MM.1S (cell line): ENCODE measurements around the gene PRKAR1B.

ENCODE experiments used
- DNase-seq: peaks from one replicate; pipeline ENCODE4 v3.0.0-alpha.2; 2015
- H2AFZ ChIP-seq: fragments of 300-600 bp; sonication (generic); 2 replicates; pipeline ENCODE4 v1.6.0; 2016; ENCODE audit warnings: antibody characterized with exemption, low read length
- H3F3A ChIP-seq: fragments of 300-600 bp; sonication (generic); 2 replicates; pipeline ENCODE4 v1.6.1; 2016; ENCODE audit warnings: mild to moderate bottlenecking, antibody characterized with exemption, low read length, moderate library complexity, mixed read lengths; ENCODE audit not compliant: insufficient read depth
- H3K27ac ChIP-seq: fragments of 300-600 bp; sonication (generic); 2 replicates; pipeline ENCODE4 v1.5.1; 2016; ENCODE audit warnings: mild to moderate bottlenecking, low read length
- H3K27me3 ChIP-seq: fragments of 300-600 bp; sonication (generic); replicated peaks from 2 replicates; pipeline ENCODE4 v1.6.0; 2016; ENCODE audit warnings: low read length; ENCODE audit not compliant: insufficient read depth
- H3K36me3 ChIP-seq: fragments of 300-600 bp; sonication (generic); replicated peaks from 2 replicates; pipeline ENCODE4 v1.6.1; 2016; ENCODE audit warnings: mild to moderate bottlenecking, low read length, mixed read lengths; ENCODE audit not compliant: insufficient read depth
- H3K4me1 ChIP-seq: fragments of 300-600 bp; sonication (generic); 2 replicates; pipeline ENCODE4 v1.6.1; 2016; ENCODE audit warnings: low read length, mixed read lengths
- H3K4me2 ChIP-seq: fragments of 300-600 bp; sonication (generic); 2 replicates; pipeline ENCODE4 v1.6.0; 2016; ENCODE audit warnings: low read depth, low read length
- H3K4me3 ChIP-seq: fragments of 300-600 bp; sonication (generic); 2 replicates; pipeline ENCODE4 v1.5.1; 2016; ENCODE audit warnings: low read length, mixed read lengths
- H3K79me2 ChIP-seq: fragments of 300-600 bp; sonication (generic); 2 replicates; pipeline ENCODE4 v1.6.1; 2016; ENCODE audit warnings: mixed run types, low read length, mixed read lengths
- H3K9ac ChIP-seq: fragments of 300-600 bp; sonication (generic); 2 replicates; pipeline ENCODE4 v1.6.1; 2016; ENCODE audit warnings: low read length, mixed read lengths
- H3K9me2 ChIP-seq: fragments of 300-600 bp; sonication (generic); replicated peaks from 2 replicates; pipeline ENCODE4 v1.6.1; 2016; ENCODE audit warnings: mild to moderate bottlenecking, low read length, mixed read lengths; ENCODE audit not compliant: insufficient read depth
- H3K9me3 ChIP-seq: fragments of 300-600 bp; sonication (generic); replicated peaks from 2 replicates; pipeline ENCODE4 v1.6.1; 2016; ENCODE audit warnings: mild to moderate bottlenecking, low read length, mixed read lengths; ENCODE audit not compliant: insufficient read depth
- H4K20me1 ChIP-seq: fragments of 300-600 bp; sonication (generic); 2 replicates; pipeline ENCODE4 v1.6.1; 2016; ENCODE audit warnings: mild to moderate bottlenecking, low read length, moderate library complexity, mixed read lengths; ENCODE audit not compliant: insufficient read depth
- CTCF ChIP-seq: fragments of 300-600 bp; sonication (generic); IDR thresholded peaks from 2 replicates; pipeline ENCODE4 v1.5.1; 2016; ENCODE audit warnings: antibody characterized with exemption, low read length, mixed read lengths
- EZH2 ChIP-seq: fragments of 300-600 bp; sonication (generic); optimal IDR thresholded peaks from 2 replicates; pipeline ENCODE3; 2017; ENCODE audit warnings: low read depth, mild to moderate bottlenecking, antibody characterized with exemption, low read length, mixed read lengths
- EZH2phosphoT487 ChIP-seq: fragments of 300-600 bp; sonication (generic); IDR thresholded peaks from 2 replicates; pipeline ENCODE4 v1.6.1; 2018; ENCODE audit warnings: antibody characterized with exemption, low read length

PRKAR1B gene

GRCh38 chr7:526460-527034 is 200.5 kb downstream of the PRKAR1B start:
- H3K9ac ChIP-seq: no peak overlapping the region

GRCh38 chr7:525740-526139 is 201.3 kb downstream of the PRKAR1B start:
- TF ChIP-seq EZH2 (no peak), EZH2phosphoT487 (no peak), CTCF (no peak)
- no peaks in the 10 kb centered on the region for H3K27me3 ChIP-seq
- H3K9ac ChIP-seq: no peak overlapping the region

More at GRCh38 chr7:526460-527034, 200.5 kb downstream of the PRKAR1B start:
- Histone ChIP-seq H3K4me3 (no peak overlapping the region), H3K4me1 (no peaks in the 10 kb centered on the region), H3K9me3 (no peaks in the 10 kb centered on the region), H3K36me3 (no peaks in the 10 kb centered on the region), H2AFZ (no peak overlapping the region), H3K4me2 (no peak overlapping the region), H3K79me2 (no peaks in the 10 kb centered on the region), H4K20me1 (no peaks in the 10 kb centered on the region), H3K9me2 (no peaks in the 10 kb centered on the region), H3K27me3 (no peaks in the 10 kb centered on the region), H3K27ac (no peak overlapping the region), H3F3A (no peaks in the 10 kb centered on the region)
- no peak for DNase-seq
- TF ChIP-seq EZH2phosphoT487 (no peak), EZH2 (no peak)

DNA sequence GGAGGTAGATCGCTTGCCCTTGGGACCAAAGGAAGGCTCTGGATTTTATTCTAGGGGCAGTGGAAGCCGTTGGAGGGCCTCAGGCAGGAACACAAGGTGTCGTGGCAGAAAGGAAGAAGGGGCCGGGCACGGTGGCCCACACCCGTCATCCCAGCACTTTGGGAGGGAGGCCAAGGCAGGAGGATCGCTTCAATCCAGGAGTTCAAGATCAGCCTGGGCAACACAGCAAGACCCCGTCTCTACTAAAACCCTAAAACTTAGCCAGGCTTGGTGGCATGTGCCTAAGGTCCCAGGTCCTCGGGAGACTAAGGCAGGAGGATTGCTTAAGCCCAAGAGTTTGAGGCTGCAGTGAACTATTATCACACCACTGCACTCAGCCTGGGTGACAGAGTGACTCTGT is 202.3 kb downstream of the PRKAR1B start:
- H3K27me3 ChIP-seq: no peaks in the 10 kb centered on the region
- no peak overlapping the region for H3K9ac ChIP-seq
- no peaks in the 10 kb centered on the region for H3F3A ChIP-seq
- no peaks in the 10 kb centered on the region for H4K20me1 ChIP-seq
- no peak overlapping the region for H3K4me3 ChIP-seq
- no peak overlapping the region for H2AFZ ChIP-seq
- H3K4me2 ChIP-seq: no peak overlapping the region
- no peaks in the 10 kb centered on the region for H3K9me2 ChIP-seq
- H3K79me2 ChIP-seq: no peaks in the 10 kb centered on the region
- no peaks in the 10 kb centered on the region for H3K36me3 ChIP-seq
- H3K4me1 ChIP-seq: no peaks in the 10 kb centered on the region
- no peaks in the 10 kb centered on the region for H3K9me3 ChIP-seq
- TF ChIP-seq CTCF: no peak
- no peak for TF ChIP-seq EZH2
- no peak for TF ChIP-seq EZH2phosphoT487
- no peak for DNase-seq
- H3K27ac ChIP-seq: no peak overlapping the region

More at GRCh38 chr7:525740-526139, 201.3 kb downstream of the PRKAR1B start:
- no peak overlapping the region for H3K4me3 ChIP-seq
- H3K36me3 ChIP-seq: no peaks in the 10 kb centered on the region
- H3K4me2 ChIP-seq: no peak overlapping the region
- H3K79me2 ChIP-seq: no peaks in the 10 kb centered on the region
- H4K20me1 ChIP-seq: no peaks in the 10 kb centered on the region
- H2AFZ ChIP-seq: no peak overlapping the region
- H3K9me2 ChIP-seq: no peaks in the 10 kb centered on the region
- H3F3A ChIP-seq: no peaks in the 10 kb centered on the region
- H3K27ac ChIP-seq: no peak overlapping the region
- DNase-seq: no peak
- H3K4me1 ChIP-seq: no peaks in the 10 kb centered on the region
- H3K9me3 ChIP-seq: no peaks in the 10 kb centered on the region
